HCT116 (cell line): Measurements from ENCODE around the gene KCNA4. TPM values are rescaled to one million over a fixed set of nuclear protein-coding genes. Genes with fewer than 3 reads are reported as not detected.

Source experiments
- ATAC-seq: fragments of 200-7000 bp; cut with Tn5 transposase; 2 replicates; pipeline ENCODE4 v1.9.1; 2020; ENCODE audit warnings: mild to moderate bottlenecking, moderate library complexity
- BruUV-seq: library from RNA; stranded (reverse); fragments of 400-500 nt; replicated peaks from 2 replicates; lab custom pipeline; 2021; lab: Mats Ljungman, UMichigan
- CTCF ChIA-PET: fragments of 300-600 bp; sonication (Branson Sonifier 250); formaldehyde crosslinking; loops from one replicate; lab custom pipeline; 2021; ENCODE audit warnings: antibody characterized with exemption; lab: Charles Lee
- POLR2A ChIA-PET: fragments of 300-600, 350-600 bp; sonication (Branson Sonifier 250); formaldehyde crosslinking; loops from one replicate; lab custom pipeline; 2021; ENCODE audit warnings: antibody characterized with exemption; lab: Charles Lee
- RAD21 ChIA-PET, 2 experiments: fragments of 300-600 bp; sonication (Branson Sonifier 250); formaldehyde crosslinking; loops; one replicate each; lab custom pipeline; 2023; ENCODE audit warnings: low total read pairs in 2 of 2; ENCODE audit not compliant: uncharacterized antibody in 2 of 2, unreplicated experiment in 2 of 2, low non-redundant PET in 1 of 2; lab: Charles Lee
- DNase-seq: peaks from one replicate; pipeline ENCODE4 v3.0.0-alpha.2; 2010; ENCODE audit warnings: low read depth, low spot score
- H2AFZ ChIP-seq: fragments of 200-600 bp; shearing (Covaris generic), sonication (generic); 2 replicates; pipeline ENCODE4 v1.6.1; 2017; ENCODE audit warnings: low read depth, mixed run types, mixed read lengths, antibody characterized with exemption, low read length; ENCODE audit not compliant: poor library complexity, severe bottlenecking
- H3K27ac ChIP-seq: 2 replicates; pipeline ENCODE4 v1.5.1; 2012; ENCODE audit warnings: low read depth, low read length
- H3K27me3 ChIP-seq: fragments of 200-600 bp; sonication (generic); 2 replicates; pipeline ENCODE4 v1.6.1; 2016; ENCODE audit warnings: mixed run types, low read length, mixed read lengths; ENCODE audit not compliant: insufficient read depth
- H3K36me3 ChIP-seq, 2 experiments: fragments of 200-500 bp in 1 of 2; fragments of 200-600 bp in 1 of 2; sonication (Bioruptor generic) in 1 of 2; sonication (generic) in 1 of 2; 2 replicates each; pipeline versions ENCODE4 v1.5.1 to v1.6.1; 2014 to 2016; ENCODE audit warnings: low read length in 2 of 2, inconsistent platforms in 1 of 2, mixed read lengths in 1 of 2, mixed run types in 1 of 2; ENCODE audit not compliant: insufficient read depth in 2 of 2, control insufficient read depth in 1 of 2
- H3K4me1 ChIP-seq, 2 experiments: fragments of 200-600 bp in 1 of 2; sonication (generic) in 1 of 2; 2 replicates each; pipeline versions ENCODE4 v1.5.1 to v1.6.1; 2012 to 2017; ENCODE audit warnings: low read length in 2 of 2, inconsistent platforms in 1 of 2, mild to moderate bottlenecking in 1 of 2, mixed read lengths in 1 of 2, mixed run types in 1 of 2, moderate library complexity in 1 of 2; ENCODE audit not compliant: insufficient read depth in 2 of 2, control insufficient read depth in 1 of 2
- H3K4me2 ChIP-seq: fragments of 200-600 bp; sonication (generic); 2 replicates; pipeline ENCODE4 v1.6.1; 2017; ENCODE audit warnings: mixed run types, low read length, mixed read lengths
- H3K4me3 ChIP-seq, 2 experiments: fragments of 200-600 bp in 1 of 2; sonication (generic) in 1 of 2; replicated peaks in 1 of 2; 2 replicates each; pipeline ENCODE4 v1.5.1; 2011 to 2016; ENCODE audit warnings: low read length in 2 of 2, control low read depth in 1 of 2, low read depth in 1 of 2, mild to moderate bottlenecking in 1 of 2, mixed read lengths in 1 of 2, mixed run types in 1 of 2
- H3K79me2 ChIP-seq: fragments of 200-600 bp; sonication (generic); 2 replicates; pipeline ENCODE4 v1.6.1; 2017; ENCODE audit warnings: mild to moderate bottlenecking, mixed run types, low read length, moderate library complexity, mixed read lengths; ENCODE audit not compliant: insufficient read depth
- H3K9ac ChIP-seq: fragments of 200-600 bp; sonication (generic); 2 replicates; pipeline ENCODE4 v1.6.1; 2016; ENCODE audit warnings: low read length, mixed read lengths
- H3K9me2 ChIP-seq: fragments of 200-600 bp; sonication (generic), shearing (Covaris generic); 2 replicates; pipeline ENCODE4 v1.6.1; 2017; ENCODE audit warnings: mixed run types, mild to moderate bottlenecking, moderate library complexity; ENCODE audit not compliant: insufficient read depth
- H3K9me3 ChIP-seq, 2 experiments: fragments of 200-500 bp in 1 of 2; fragments of 200-600 bp in 1 of 2; sonication (Bioruptor generic) in 1 of 2; sonication (generic) in 1 of 2; 2 replicates each; pipeline ENCODE4 v1.6.1; 2014 to 2017; ENCODE audit warnings: low read length in 2 of 2, mixed read lengths in 2 of 2, inconsistent platforms in 1 of 2, low read depth in 1 of 2, mild to moderate bottlenecking in 1 of 2, mixed run types in 1 of 2, moderate library complexity in 1 of 2; ENCODE audit not compliant: control insufficient read depth in 1 of 2, insufficient read depth in 1 of 2
- H4K20me1 ChIP-seq: fragments of 200-600 bp; sonication (generic), shearing (Covaris generic); 2 replicates; pipeline ENCODE4 v1.6.1; 2017; ENCODE audit warnings: mixed run types, mild to moderate bottlenecking, moderate library complexity; ENCODE audit not compliant: insufficient read depth
- CTCF ChIP-seq, 3 experiments: fragments of 200-600 bp in 1 of 3; sonication (generic) in 1 of 3; IDR thresholded peaks in 2 of 3; conservative IDR thresholded peaks in 1 of 3; 2 replicates each; pipeline ENCODE4 v1.5.1; 2012 to 2017; ENCODE audit warnings: low read depth in 2 of 3, low read length in 2 of 3, antibody characterized with exemption in 1 of 3, borderline replicate concordance in 1 of 3, control low read depth in 1 of 3, mild to moderate bottlenecking in 1 of 3, mixed read lengths in 1 of 3, mixed run types in 1 of 3, moderate library complexity in 1 of 3; ENCODE audit not compliant: insufficient read depth in 1 of 3
- EGR1 ChIP-seq: IDR thresholded peaks from 2 replicates; pipeline ENCODE4 v1.6.1; 2012; ENCODE audit warnings: low read depth
- ELF1 ChIP-seq: IDR thresholded peaks from 2 replicates; pipeline ENCODE4 v1.6.1; 2012; ENCODE audit warnings: low read depth, borderline replicate concordance
- EZH2 ChIP-seq: fragments of 200-600 bp; sonication (generic); IDR thresholded peaks from 2 replicates; pipeline ENCODE4 v1.6.1; 2017; ENCODE audit warnings: antibody characterized with exemption, mixed run types
- FOSL1 ChIP-seq: IDR thresholded peaks from 2 replicates; pipeline ENCODE4 v1.6.1; 2012; ENCODE audit warnings: low read depth
- JUND ChIP-seq: IDR thresholded peaks from 2 replicates; pipeline ENCODE4 v1.6.1; 2012
- MAX ChIP-seq: IDR thresholded peaks from 2 replicates; pipeline ENCODE4 v1.6.1; 2012
- POLR2AphosphoS5 ChIP-seq: IDR thresholded peaks from 2 replicates; pipeline ENCODE4 v1.6.1; 2011; ENCODE audit warnings: mild to moderate bottlenecking, low read depth, low read length, moderate library complexity
- RAD21 ChIP-seq: IDR thresholded peaks from 2 replicates; pipeline ENCODE4 v1.6.1; 2012; ENCODE audit warnings: low read depth, mild to moderate bottlenecking
- REST ChIP-seq: IDR thresholded peaks from 2 replicates; pipeline ENCODE4 v1.6.1; 2012; ENCODE audit warnings: low read depth
- SIN3A ChIP-seq: IDR thresholded peaks from 2 replicates; pipeline ENCODE4 v1.6.1; 2012; ENCODE audit warnings: low read depth
- ZNF274 ChIP-seq: fragments of 200-500 bp; sonication (Bioruptor generic); IDR thresholded peaks from 2 replicates; pipeline ENCODE4 v1.6.1; 2014; ENCODE audit warnings: mild to moderate bottlenecking, low read depth, low read length, inconsistent platforms
- intact Hi-C: fragments of 100-400 bp; cut with micrococcal nuclease; formaldehyde crosslinking; loops from 2 replicates; pipeline ENCODE4 v1.10.0; 2022
- total RNA-seq: library from RNA; stranded (reverse); gene quantifications from one replicate; pipeline ENCODE4 v1.2.1, GENCODE V29; 2021; ENCODE audit not compliant: unreplicated experiment

Gene KCNA4
- total RNA-seq, 1 experiment from 2014 or later, result not detected

GRCh38 chr11:29963036-29963435 is 53.8 kb downstream of the KCNA4 start:
- H3K9me2 ChIP-seq, result no peaks in the 10 kb centered on the region
- peaks cover 0 to 9% of the 10 kb centered on the region in 2 experiments; a peak in 2 of 4 replicates for H3K9me3 ChIP-seq
- BruUV-seq, result no TSS peak
- no peak for DNase-seq
- CTCF ChIA-PET, result no interaction called here
- H3K9ac ChIP-seq, result no peak overlapping the region
- no peak overlapping the region for H2AFZ ChIP-seq
- H3K27me3 ChIP-seq, result no peaks in the 10 kb centered on the region
- H3K4me1 ChIP-seq, result no peaks in the 10 kb centered on the region
- POLR2A ChIA-PET, result no interaction called here
- no peaks in the 10 kb centered on the region for H3K36me3 ChIP-seq
- RAD21 ChIA-PET, result no interaction called here
- intact Hi-C loops, result no loop called here
- H3K79me2 ChIP-seq, result no peaks in the 10 kb centered on the region
- TF ChIP-seq FOSL1 (no peak), ZNF274 (no peak), EGR1 (no peak), JUND (no peak), CTCF (IDR thresholded peaks at IDR 0.05 in 2 of 3, conservative IDR thresholded peaks at IDR 0.05 in 1 of 3; ENCODE audit: borderline replicate concordance in 1 of 3, insufficient read depth in 1 of 3, low read depth in 2 of 3, low read length in 2 of 3) (no peak), ELF1 (no peak), MAX (no peak), EZH2 (no peak), SIN3A (no peak), POLR2AphosphoS5 (no peak), RAD21 (no peak), REST (no peak)
- no peak overlapping the region for H3K4me2 ChIP-seq
- ATAC-seq, result no peak
- H3K27ac ChIP-seq, result no peak overlapping the region
- H4K20me1 ChIP-seq, result no peaks in the 10 kb centered on the region
- H3K4me3 ChIP-seq, result no peak overlapping the region
